HepG2 (cell line): ENCODE results near the gene ADAMTS4. TPM values are rescaled to one million over a fixed set of nuclear protein-coding genes. Genes with fewer than 3 reads are reported as not detected.

Experiments
- AGO1 ChIP-seq: fragments of 200-400 bp; formaldehyde crosslinking; IDR thresholded peaks from 2 replicates; pipeline ENCODE4 v1.6.1; 2017; ENCODE audit warnings: mild to moderate bottlenecking, low read depth, low read length, moderate library complexity; ENCODE audit not compliant: poor library complexity, severe bottlenecking
- ATAD3A ChIP-seq: sonication (generic); formaldehyde crosslinking; IDR thresholded peaks from 2 replicates; pipeline ENCODE4 v1.4.0; 2020; ENCODE audit warnings: missing genetic modification reagents
- CBX2 ChIP-seq, 2 experiments: fragments of 200-600 bp in 1 of 2; sonication (generic); formaldehyde crosslinking in 1 of 2; IDR thresholded peaks; 2 replicates each; pipeline versions ENCODE4 v1.7.0 to v1.8.1; 2018 to 2022; ENCODE audit warnings: low read depth in 2 of 2, low read length in 1 of 2, mild to moderate bottlenecking in 1 of 2, missing genetic modification reagents in 1 of 2
- CCAR2 ChIP-seq: fragments of 200-400 bp; formaldehyde crosslinking; optimal IDR thresholded peaks from 2 replicates; pipeline ENCODE3; 2018; ENCODE audit warnings: low read depth, mild to moderate bottlenecking, low read length, moderate library complexity
- ERF ChIP-seq: IDR thresholded peaks from 2 replicates; pipeline ENCODE4 v1.6.1; 2018; ENCODE audit warnings: missing biosample characterization, missing genetic modification reagents
- ETV5 ChIP-seq: IDR thresholded peaks from 2 replicates; pipeline ENCODE4 v1.6.1; 2018; ENCODE audit warnings: missing biosample characterization, missing genetic modification reagents, inconsistent platforms, borderline replicate concordance
- GATA4 ChIP-seq: sonication (generic); IDR thresholded peaks from 2 replicates; pipeline ENCODE4 v1.6.1; 2016; ENCODE audit warnings: antibody characterized with exemption, low read depth, borderline replicate concordance
- IRX3 ChIP-seq: sonication (generic); formaldehyde crosslinking; IDR thresholded peaks from 2 replicates; pipeline ENCODE4 v1.8.1; 2023; ENCODE audit warnings: mild to moderate bottlenecking, low read depth, missing genetic modification reagents, borderline replicate concordance
- KDM4B ChIP-seq: sonication (generic); formaldehyde crosslinking; IDR thresholded peaks from 2 replicates; pipeline ENCODE4 v1.4.0; 2020; ENCODE audit warnings: missing genetic modification reagents
- KDM6A ChIP-seq: IDR thresholded peaks from 2 replicates; pipeline ENCODE4 v1.6.1; 2016; ENCODE audit warnings: low read depth
- MAFK ChIP-seq, 2 experiments: IDR thresholded peaks in 1 of 2; conservative IDR thresholded peaks in 1 of 2; 2 replicates each; pipeline ENCODE4 v1.6.1; 2011; ENCODE audit warnings: improper control_type of control experiment in 2 of 2, low read length in 2 of 2
- NR2F6 ChIP-seq, 2 experiments: IDR thresholded peaks; 2 replicates each; pipeline ENCODE4 v1.6.1; 2016; ENCODE audit warnings: antibody characterized with exemption in 1 of 2, mild to moderate bottlenecking in 1 of 2
- RBM22 ChIP-seq: fragments of 200-400 bp; formaldehyde crosslinking; optimal IDR thresholded peaks from 2 replicates; pipeline ENCODE3; 2017; ENCODE audit warnings: mild to moderate bottlenecking, low read length, moderate library complexity
- RFXAP ChIP-seq: sonication (generic); formaldehyde crosslinking; IDR thresholded peaks from 2 replicates; pipeline ENCODE4 v1.4.0; 2020; ENCODE audit warnings: missing genetic modification reagents, borderline replicate concordance
- SSRP1 ChIP-seq: IDR thresholded peaks from 2 replicates; pipeline ENCODE4 v1.6.1; 2016; ENCODE audit warnings: control low read depth
- TCF7 ChIP-seq: sonication (generic); IDR thresholded peaks from 2 replicates; pipeline ENCODE4 v1.6.1; 2016; ENCODE audit warnings: antibody characterized with exemption, low read depth
- YY1 ChIP-seq: IDR thresholded peaks from 2 replicates; pipeline ENCODE4 v1.6.1; 2011; ENCODE audit warnings: low read length, low read depth, moderate library complexity, mild to moderate bottlenecking; ENCODE audit not compliant: insufficient read depth, insufficient replicate concordance
- ZBTB7A ChIP-seq: sonication (generic); formaldehyde crosslinking; IDR thresholded peaks from 2 replicates; pipeline ENCODE4 v1.8.0; 2022; ENCODE audit warnings: mild to moderate bottlenecking, missing genetic modification reagents
- ZC3H13 ChIP-seq: sonication (generic); formaldehyde crosslinking; IDR thresholded peaks from 2 replicates; pipeline ENCODE4 v1.8.1; 2023; ENCODE audit warnings: mild to moderate bottlenecking, missing genetic modification reagents, moderate library complexity
- ZNF124 ChIP-seq: sonication (generic); formaldehyde crosslinking; IDR thresholded peaks from 2 replicates; pipeline ENCODE4 v1.4.0; 2020; ENCODE audit warnings: missing genetic modification reagents
- ZNF160 ChIP-seq: sonication (generic); formaldehyde crosslinking; IDR thresholded peaks from 2 replicates; pipeline ENCODE4 v1.8.0; 2022; ENCODE audit warnings: mild to moderate bottlenecking, inconsistent platforms, missing genetic modification reagents
- ZNF326 ChIP-seq: sonication (generic); formaldehyde crosslinking; IDR thresholded peaks from 2 replicates; pipeline ENCODE4 v1.4.0; 2020; ENCODE audit warnings: missing genetic modification reagents, borderline replicate concordance
- ZNF614 ChIP-seq: IDR thresholded peaks from 2 replicates; pipeline ENCODE4 v1.6.1; 2018; ENCODE audit warnings: missing biosample characterization, missing genetic modification reagents, inconsistent platforms, borderline replicate concordance
- ZNF652 ChIP-seq: IDR thresholded peaks from 2 replicates; pipeline ENCODE4 v1.6.1; 2016; ENCODE audit warnings: low read depth, borderline replicate concordance
- polyA plus RNA-seq, 8 experiments: library from polyadenylated mRNA; depleted of rRNA in 3 of 8; stranded (reverse) in 7 of 8; unstranded in 1 of 8; fragments of >200 nt; fragmentation: Illumina TruSeq in 4 of 8; extraction: Trizol in 4 of 8; gene quantifications; 2 replicates each; pipeline versions ENCODE4 v1.2.1 to v1.2.3, GENCODE V29; 2011 to 2016; ENCODE audit warnings: low read depth in 4 of 8, missing spikeins in 1 of 8, mixed read lengths in 1 of 8; ENCODE audit not compliant: insufficient read depth in 1 of 8
- total RNA-seq, 5 experiments: library from RNA; depleted of rRNA; stranded (reverse); fragments of >200 nt; fragmentation: Illumina TruSeq; extraction: Trizol; gene quantifications; 2 replicates each; pipeline ENCODE4 v1.2.3, GENCODE V29; 2016; ENCODE audit warnings: low read depth in 1 of 5
- TF ChIP-seq, protein P1 (sequence below): IDR thresholded peaks from 2 replicates; pipeline ENCODE4 v1.6.1; 2016; ENCODE audit warnings: missing biosample characterization, missing genetic modification reagents, low read depth
- TF ChIP-seq, protein P2 (sequence below): sonication (generic); formaldehyde crosslinking; IDR thresholded peaks from 2 replicates; pipeline ENCODE4 v1.4.0; 2020; ENCODE audit warnings: missing genetic modification reagents, mild to moderate bottlenecking, borderline replicate concordance
- TF ChIP-seq, protein P3 (sequence below): sonication (generic); formaldehyde crosslinking; IDR thresholded peaks from 2 replicates; pipeline ENCODE4 v1.8.0; 2022; ENCODE audit warnings: low read depth, missing genetic modification reagents

Gene ADAMTS4
- total and polyA plus RNA-seq, 2 of the 13 experiments (the other 11 are each of a cell fraction or from before 2014, with no cell fraction given), result 0.51 to 1.7 TPM

DNA sequence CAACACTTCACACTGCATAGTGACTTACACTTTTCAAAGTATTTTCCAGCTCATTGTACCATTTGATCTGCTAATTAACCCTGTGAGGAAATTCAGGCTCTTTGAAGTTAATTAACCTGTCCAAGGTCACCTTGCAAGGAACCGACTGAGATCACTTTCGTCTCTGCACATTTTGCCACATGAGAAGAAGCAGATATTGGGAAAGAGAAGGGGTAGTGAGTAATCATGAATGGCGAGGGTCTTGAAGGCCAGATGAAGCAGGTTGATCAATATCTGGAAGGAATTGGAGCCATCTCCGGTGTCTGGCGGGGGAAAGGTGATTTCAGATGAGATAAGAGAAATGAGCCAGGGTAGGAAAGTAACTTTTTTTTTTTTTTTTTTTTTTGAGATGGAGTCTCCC lies 21.1 kb upstream of the ADAMTS4 start (continued):
- TF ChIP-seq RBM22 (peak; percentile 90), IRX3 (CRISPR knock-in tag) (0 out of 2 replicates have a peak, but pooled peaks have one; percentile 2), ZC3H13 (CRISPR knock-in tag) (peak; percentile 38), AGO1 (peak; percentile 60), CBX2 (IDR thresholded peaks at IDR 0.05; ENCODE audit: low read depth, low read length) (no peak), CBX2 (CRISPR knock-in tag; IDR thresholded peaks at IDR 0.05; ENCODE audit: low read depth) (no peak), RFXAP (CRISPR knock-in tag) (no peak), ATAD3A (CRISPR knock-in tag) (no peak), KDM4B (CRISPR knock-in tag) (no peak), ZNF160 (CRISPR knock-in tag) (no peak), YY1 (peak; percentile 25), TCF7 (peak; percentile 56), GATA4 (peak; percentile 17; the same call in 1 of the 2 replicates), SSRP1 (CRISPR knock-in tag) (peak; percentile 17; the same call in 1 of the 2 replicates), ZNF326 (CRISPR knock-in tag) (peak; percentile 95), MAFK (conservative IDR thresholded peaks at IDR 0.05 in 1 of 2, IDR thresholded peaks at IDR 0.05 in 1 of 2; ENCODE audit: low read length in 2 of 2) (no peak), ETV5 (peak; percentile 12; the same call in 1 of the 2 replicates), CCAR2 (no peak), ERF (CRISPR knock-in tag) (0 out of 2 replicates have a peak, but pooled peaks have one; percentile 18), ZNF124 (CRISPR knock-in tag) (no peak), ZBTB7A (CRISPR knock-in tag) (no peak), ZNF614 (CRISPR knock-in tag) (no peak), NR2F6 (IDR thresholded peaks at IDR 0.05) (no peak), NR2F6 (CRISPR knock-in tag; IDR thresholded peaks at IDR 0.05) (no peak), ZNF652 (peak; percentile 69; the same call in 1 of the 2 replicates), KDM6A (CRISPR knock-in tag) (peak; percentile 21; the same call in 1 of the 2 replicates)
- TF ChIP-seq, protein P1, sequence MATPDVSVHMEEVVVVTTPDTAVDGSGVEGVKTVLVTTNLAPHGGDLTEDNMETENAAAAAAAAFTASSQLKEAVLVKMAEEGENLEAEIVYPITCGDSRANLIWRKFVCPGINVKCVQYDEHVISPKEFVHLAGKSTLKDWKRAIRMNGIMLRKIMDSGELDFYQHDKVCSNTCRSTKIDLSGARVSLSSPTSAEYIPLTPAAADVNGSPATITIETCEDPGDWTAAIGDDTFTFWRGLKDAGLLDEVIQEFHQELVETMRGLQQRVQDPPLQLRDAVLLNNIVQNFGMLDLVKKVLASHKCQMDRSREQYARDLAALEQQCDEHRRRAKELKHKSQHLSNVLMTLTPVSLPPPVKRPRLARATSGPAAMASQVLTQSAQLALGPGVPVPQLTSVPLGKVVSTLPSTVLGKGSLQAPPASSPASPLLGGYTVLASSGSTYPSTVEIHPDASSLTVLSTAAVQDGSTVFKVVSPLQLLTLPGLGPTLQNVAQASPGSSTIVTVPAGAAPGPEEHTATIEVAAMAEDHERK (CRISPR knock-in tag), result no peak
- TF ChIP-seq, protein P2, sequence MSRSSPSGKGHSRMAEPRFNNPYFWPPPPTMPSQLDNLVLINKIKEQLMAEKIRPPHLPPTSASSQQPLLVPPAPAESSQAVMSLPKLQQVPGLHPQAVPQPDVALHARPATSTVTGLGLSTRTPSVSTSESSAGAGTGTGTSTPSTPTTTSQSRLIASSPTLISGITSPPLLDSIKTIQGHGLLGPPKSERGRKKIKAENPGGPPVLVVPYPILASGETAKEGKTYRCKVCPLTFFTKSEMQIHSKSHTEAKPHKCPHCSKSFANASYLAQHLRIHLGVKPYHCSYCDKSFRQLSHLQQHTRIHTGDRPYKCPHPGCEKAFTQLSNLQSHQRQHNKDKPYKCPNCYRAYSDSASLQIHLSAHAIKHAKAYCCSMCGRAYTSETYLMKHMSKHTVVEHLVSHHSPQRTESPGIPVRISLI (CRISPR knock-in tag), result peak; percentile 42; the same call in 1 of the 2 replicates
- TF ChIP-seq, protein P3, sequence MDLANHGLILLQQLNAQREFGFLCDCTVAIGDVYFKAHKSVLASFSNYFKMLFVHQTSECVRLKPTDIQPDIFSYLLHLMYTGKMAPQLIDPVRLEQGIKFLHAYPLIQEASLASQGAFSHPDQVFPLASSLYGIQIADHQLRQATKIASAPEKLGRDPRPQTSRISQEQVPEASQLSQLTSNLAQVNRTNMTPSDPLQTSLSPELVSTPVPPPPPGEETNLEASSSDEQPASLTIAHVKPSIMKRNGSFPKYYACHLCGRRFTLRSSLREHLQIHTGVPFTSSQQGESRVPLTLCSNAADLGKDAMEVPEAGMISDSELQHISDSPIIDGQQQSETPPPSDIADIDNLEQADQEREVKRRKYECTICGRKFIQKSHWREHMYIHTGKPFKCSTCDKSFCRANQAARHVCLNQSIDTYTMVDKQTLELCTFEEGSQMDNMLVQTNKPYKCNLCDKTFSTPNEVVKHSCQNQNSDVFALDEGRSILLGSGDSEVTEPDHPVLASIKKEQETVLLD (CRISPR knock-in tag), result no peak
